ENCODE results near the gene SGCA. TPM values are rescaled to one million over a fixed set of nuclear protein-coding genes. Genes with fewer than 3 reads are reported as not detected.

Gene SGCA
- polyA plus RNA-seq, 1 donor from 2014 or later = 0.43 TPM

DNA sequence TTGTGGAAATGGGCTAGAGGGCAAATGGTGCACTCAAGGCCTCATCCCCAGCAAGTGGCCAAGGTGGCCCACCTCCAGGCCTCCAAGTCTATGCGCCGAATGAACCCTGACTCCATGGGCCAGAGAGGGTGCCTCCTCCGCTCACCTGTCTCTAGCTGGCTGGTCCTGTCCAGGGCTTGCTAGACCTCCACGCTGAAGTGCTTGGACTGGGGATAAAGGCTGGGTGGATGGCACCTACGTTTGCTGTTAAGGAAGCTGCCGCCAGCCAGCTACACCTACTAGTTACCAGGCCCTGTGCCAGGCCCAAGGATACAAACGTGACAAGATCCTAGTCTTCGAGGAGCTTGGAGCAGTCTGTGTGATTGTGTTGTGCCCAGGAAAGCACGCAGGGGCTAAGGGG is 739 bp upstream of the SGCA start:
- no peaks in the 10 kb centered on the region for H3K9me2 ChIP-seq (ENCODE audit: insufficient read depth, low read length)
- H3K79me2 ChIP-seq (replicated peaks; ENCODE audit: insufficient read depth, low read length) = no peaks in the 10 kb centered on the region
- H4K20me1 ChIP-seq (ENCODE audit: insufficient read depth) = no peaks in the 10 kb centered on the region
- H2AFZ ChIP-seq (ENCODE audit: low read depth, low read length) = no peak overlapping the region
- no peaks in the 10 kb centered on the region for H3K36me3 ChIP-seq (ENCODE audit: insufficient read depth, low read length)
- H3F3A ChIP-seq (ENCODE audit: insufficient read depth, low read length, poor library complexity, severe bottlenecking) = no peaks in the 10 kb centered on the region
- no peak overlapping the region for H3K27ac ChIP-seq (ENCODE audit: low read length)
- no peak overlapping the region for H3K4me2 ChIP-seq (ENCODE audit: low read length)
- no peak overlapping the region for H3K4me3 ChIP-seq (ENCODE audit: low read length)
- no peaks in the 10 kb centered on the region for H3K27me3 ChIP-seq (ENCODE audit: insufficient read depth, low read depth, low read length)
- TF ChIP-seq POLR2AphosphoS5 (IDR thresholded peaks at IDR 0.05) (no peak), MXI1 (conservative IDR thresholded peaks at IDR 0.05; ENCODE audit: poor library complexity, severe bottlenecking) (no peak), RAD21 (conservative IDR thresholded peaks at IDR 0.05) (no peak), EZH2 (IDR thresholded peaks at IDR 0.05; ENCODE audit: borderline replicate concordance, insufficient read depth, low read length, poor library complexity, severe bottlenecking) (no peak), TAF1 (IDR thresholded peaks at IDR 0.05; ENCODE audit: low read depth) (no peak), SMC3 (conservative IDR thresholded peaks at IDR 0.05; ENCODE audit: poor library complexity) (no peak), EP300 (conservative IDR thresholded peaks at IDR 0.05; ENCODE audit: poor library complexity, severe bottlenecking) (no peak)
- TF ChIP-seq, protein P1, sequence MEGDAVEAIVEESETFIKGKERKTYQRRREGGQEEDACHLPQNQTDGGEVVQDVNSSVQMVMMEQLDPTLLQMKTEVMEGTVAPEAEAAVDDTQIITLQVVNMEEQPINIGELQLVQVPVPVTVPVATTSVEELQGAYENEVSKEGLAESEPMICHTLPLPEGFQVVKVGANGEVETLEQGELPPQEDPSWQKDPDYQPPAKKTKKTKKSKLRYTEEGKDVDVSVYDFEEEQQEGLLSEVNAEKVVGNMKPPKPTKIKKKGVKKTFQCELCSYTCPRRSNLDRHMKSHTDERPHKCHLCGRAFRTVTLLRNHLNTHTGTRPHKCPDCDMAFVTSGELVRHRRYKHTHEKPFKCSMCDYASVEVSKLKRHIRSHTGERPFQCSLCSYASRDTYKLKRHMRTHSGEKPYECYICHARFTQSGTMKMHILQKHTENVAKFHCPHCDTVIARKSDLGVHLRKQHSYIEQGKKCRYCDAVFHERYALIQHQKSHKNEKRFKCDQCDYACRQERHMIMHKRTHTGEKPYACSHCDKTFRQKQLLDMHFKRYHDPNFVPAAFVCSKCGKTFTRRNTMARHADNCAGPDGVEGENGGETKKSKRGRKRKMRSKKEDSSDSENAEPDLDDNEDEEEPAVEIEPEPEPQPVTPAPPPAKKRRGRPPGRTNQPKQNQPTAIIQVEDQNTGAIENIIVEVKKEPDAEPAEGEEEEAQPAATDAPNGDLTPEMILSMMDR (IDR thresholded peaks at IDR 0.05; ENCODE audit: poor library complexity, severe bottlenecking) = no peak
- TF ChIP-seq, protein P2, sequence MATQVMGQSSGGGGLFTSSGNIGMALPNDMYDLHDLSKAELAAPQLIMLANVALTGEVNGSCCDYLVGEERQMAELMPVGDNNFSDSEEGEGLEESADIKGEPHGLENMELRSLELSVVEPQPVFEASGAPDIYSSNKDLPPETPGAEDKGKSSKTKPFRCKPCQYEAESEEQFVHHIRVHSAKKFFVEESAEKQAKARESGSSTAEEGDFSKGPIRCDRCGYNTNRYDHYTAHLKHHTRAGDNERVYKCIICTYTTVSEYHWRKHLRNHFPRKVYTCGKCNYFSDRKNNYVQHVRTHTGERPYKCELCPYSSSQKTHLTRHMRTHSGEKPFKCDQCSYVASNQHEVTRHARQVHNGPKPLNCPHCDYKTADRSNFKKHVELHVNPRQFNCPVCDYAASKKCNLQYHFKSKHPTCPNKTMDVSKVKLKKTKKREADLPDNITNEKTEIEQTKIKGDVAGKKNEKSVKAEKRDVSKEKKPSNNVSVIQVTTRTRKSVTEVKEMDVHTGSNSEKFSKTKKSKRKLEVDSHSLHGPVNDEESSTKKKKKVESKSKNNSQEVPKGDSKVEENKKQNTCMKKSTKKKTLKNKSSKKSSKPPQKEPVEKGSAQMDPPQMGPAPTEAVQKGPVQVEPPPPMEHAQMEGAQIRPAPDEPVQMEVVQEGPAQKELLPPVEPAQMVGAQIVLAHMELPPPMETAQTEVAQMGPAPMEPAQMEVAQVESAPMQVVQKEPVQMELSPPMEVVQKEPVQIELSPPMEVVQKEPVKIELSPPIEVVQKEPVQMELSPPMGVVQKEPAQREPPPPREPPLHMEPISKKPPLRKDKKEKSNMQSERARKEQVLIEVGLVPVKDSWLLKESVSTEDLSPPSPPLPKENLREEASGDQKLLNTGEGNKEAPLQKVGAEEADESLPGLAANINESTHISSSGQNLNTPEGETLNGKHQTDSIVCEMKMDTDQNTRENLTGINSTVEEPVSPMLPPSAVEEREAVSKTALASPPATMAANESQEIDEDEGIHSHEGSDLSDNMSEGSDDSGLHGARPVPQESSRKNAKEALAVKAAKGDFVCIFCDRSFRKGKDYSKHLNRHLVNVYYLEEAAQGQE (IDR thresholded peaks at IDR 0.05; ENCODE audit: borderline replicate concordance) = no peak
- H3K9me3 ChIP-seq (ENCODE audit: low read length) = no peaks in the 10 kb centered on the region
- H3K9ac ChIP-seq (ENCODE audit: low read length) = no peak overlapping the region

DNA sequence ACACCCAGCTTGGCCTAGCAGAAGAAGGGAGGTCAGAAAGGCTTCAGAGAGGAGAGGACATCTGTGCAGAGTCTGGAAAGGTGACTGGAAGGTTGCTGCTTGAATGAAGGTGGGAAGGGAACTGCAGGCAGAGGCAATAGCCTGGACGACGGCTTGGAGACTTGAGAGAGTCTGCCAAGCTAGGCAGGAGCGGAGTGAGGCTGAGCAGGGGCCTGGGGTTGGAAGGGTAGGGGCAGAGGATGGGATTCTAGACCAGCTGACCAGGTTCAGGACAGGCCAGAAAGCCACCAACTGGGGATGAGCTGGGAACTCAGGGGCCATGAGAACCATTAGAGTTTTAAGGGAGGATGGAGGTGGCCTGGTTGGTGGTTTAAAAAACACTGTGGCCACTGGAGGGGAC is 339 bp upstream of the SGCA start:
- H3K36me3 ChIP-seq (ENCODE audit: insufficient read depth, low read length) = no peaks in the 10 kb centered on the region
- H4K20me1 ChIP-seq (ENCODE audit: insufficient read depth) = no peaks in the 10 kb centered on the region
- no peaks in the 10 kb centered on the region for H3K79me2 ChIP-seq (replicated peaks; ENCODE audit: insufficient read depth, low read length)
- no peaks in the 10 kb centered on the region for H3K27me3 ChIP-seq (ENCODE audit: insufficient read depth, low read depth, low read length)
- TF ChIP-seq EZH2 (IDR thresholded peaks at IDR 0.05; ENCODE audit: borderline replicate concordance, insufficient read depth, low read length, poor library complexity, severe bottlenecking) (no peak), RAD21 (conservative IDR thresholded peaks at IDR 0.05) (no peak), TAF1 (IDR thresholded peaks at IDR 0.05; ENCODE audit: low read depth) (no peak), POLR2AphosphoS5 (IDR thresholded peaks at IDR 0.05) (no peak), MXI1 (conservative IDR thresholded peaks at IDR 0.05; ENCODE audit: poor library complexity, severe bottlenecking) (no peak), SMC3 (conservative IDR thresholded peaks at IDR 0.05; ENCODE audit: poor library complexity) (no peak), EP300 (conservative IDR thresholded peaks at IDR 0.05; ENCODE audit: poor library complexity, severe bottlenecking) (no peak)
- TF ChIP-seq, protein P2 (IDR thresholded peaks at IDR 0.05; ENCODE audit: borderline replicate concordance) = no peak
- TF ChIP-seq, protein P1 (IDR thresholded peaks at IDR 0.05; ENCODE audit: poor library complexity, severe bottlenecking) = no peak
- no peaks in the 10 kb centered on the region for H3K9me2 ChIP-seq (ENCODE audit: insufficient read depth, low read length)
- no peak overlapping the region for H3K27ac ChIP-seq (ENCODE audit: low read length)
- no peaks in the 10 kb centered on the region for H3K9me3 ChIP-seq (ENCODE audit: low read length)
- H3K9ac ChIP-seq (ENCODE audit: low read length) = no peak overlapping the region
- H2AFZ ChIP-seq (ENCODE audit: low read depth, low read length) = no peak overlapping the region
- no peaks in the 10 kb centered on the region for H3F3A ChIP-seq (ENCODE audit: insufficient read depth, low read length, poor library complexity, severe bottlenecking)
- H3K4me2 ChIP-seq (ENCODE audit: low read length) = no peak overlapping the region
- no peak overlapping the region for H3K4me3 ChIP-seq (ENCODE audit: low read length)
